ENCODE data around the gene SMC1B. TPM values are rescaled to one million over a fixed set of nuclear protein-coding genes. Genes with fewer than 3 reads are reported as not detected.

Gene SMC1B
- total and polyA plus RNA-seq, 2 of the 8 experiments (the other 6 are each of a cell fraction or from before 2014, with no cell fraction given) = 0.02 TPM; not detected in 1

GRCh38 chr22:45323695-45324094 lies 89.7 kb downstream of the SMC1B start:
- peaks cover 0 to 15% (median 10%) of the 10 kb centered on the region in 4 experiments; a peak in 6 of 8 replicates for H3K36me3 ChIP-seq (ENCODE audit: control insufficient read depth in 2 of 4, insufficient read depth in 4 of 4, low read length in 3 of 4)
- no peak overlapping the region for H2BK5ac ChIP-seq (ENCODE audit: low read depth, low read length)
- no peak overlapping the region for H3K27ac ChIP-seq (ENCODE audit: low read depth, low read length)
- H3K4me2 ChIP-seq (ENCODE audit: insufficient read depth in 1 of 2, low read depth in 2 of 2, low read length in 2 of 2) = no peak overlapping the region
- H3K9ac ChIP-seq (replicated peaks in 1 of 4; ENCODE audit: extremely low read depth in 1 of 4, low read depth in 3 of 4, low read length in 3 of 4) = no peak overlapping the region
- H3K4ac ChIP-seq (replicated peaks; ENCODE audit: insufficient read length, low read depth, low read length) = no peak overlapping the region
- H4K20me1 ChIP-seq (replicated peaks in 1 of 2; ENCODE audit: control insufficient read depth in 1 of 2, insufficient read depth in 2 of 2, low read length in 2 of 2) = peaks cover 0 to 4% of the 10 kb centered on the region in 2 experiments
- TF ChIP-seq JUND (IDR thresholded peaks at IDR 0.05; ENCODE audit: low read length) (no peak), PHF8 (conservative IDR thresholded peaks at IDR 0.05; ENCODE audit: low read depth, low read length) (no peak), BCL11A (IDR thresholded peaks at IDR 0.05; ENCODE audit: low read depth in 2 of 2, low read length in 2 of 2) (no peak)
- no peak overlapping the region for H3K18ac ChIP-seq (ENCODE audit: extremely low read depth, low read length)
- H3K4me3 ChIP-seq (ENCODE audit: extremely low read depth in 1 of 4, insufficient read depth in 2 of 4, low read depth in 3 of 4, low read length in 4 of 4) = no peak overlapping the region
- DNase-seq (ENCODE audit: low read depth in 1 of 2, low spot score in 2 of 2) = no peak
- H3K27me3 ChIP-seq (replicated peaks in 1 of 4; ENCODE audit: control insufficient read depth in 3 of 4, extremely low read depth in 1 of 4, insufficient read depth in 3 of 4, low read length in 3 of 4) = no peaks in the 10 kb centered on the region
- no peaks in the 10 kb centered on the region for H3K9me3 ChIP-seq (ENCODE audit: insufficient read depth in 2 of 2, low read depth in 1 of 2, low read length in 1 of 2)
- H3K23me2 ChIP-seq (ENCODE audit: low read depth, low read length) = no peaks in the 10 kb centered on the region
- ChIA-PET CTCF (ENCODE audit: partially characterized antibody) (interaction anchor here (0.6 to 2.8 kb wide), 7 partner anchors 8 to 130 kb away, joined by 3 to 19 read pairs (median 4); partner anchors contain the start of gene UPK3A), POLR2A (ENCODE audit: partially characterized antibody) (no interaction called here)
- no peak overlapping the region for H2BK20ac ChIP-seq (ENCODE audit: low read length)
- H2BK120ac ChIP-seq (replicated peaks; ENCODE audit: low read depth, low read length) = no peak overlapping the region
- no peak overlapping the region for H2AFZ ChIP-seq (ENCODE audit: low read length)
- H3K79me1 ChIP-seq (ENCODE audit: low read depth, low read length) = no peaks in the 10 kb centered on the region; the same call in none of the 2 replicates
- no peak overlapping the region for H3K23ac ChIP-seq (ENCODE audit: insufficient read length)
- FAIRE-seq = no peak
- WGBS, 2 experiments (ENCODE audit: extremely low coverage in 1 of 2, insufficient coverage in 1 of 2, insufficient read length in 1 of 2, insufficient replicate concordance in 2 of 2, low coverage in 1 of 2, low lambda C conversion rate in 2 of 2, missing lambda C conversion rate in 1 of 2) = 87% methylated on average over 7 of the region's 7 CpGs; no CpG with 5 or more reads in 1 of the 2 experiments
- no peaks in the 10 kb centered on the region for H3K4me1 ChIP-seq (replicated peaks in 1 of 4; ENCODE audit: control insufficient read depth in 3 of 4, insufficient read depth in 4 of 4, low read length in 3 of 4)
- H4K8ac ChIP-seq (ENCODE audit: extremely low read depth, insufficient read depth, low read length) = no peak overlapping the region
- H2AK5ac ChIP-seq (ENCODE audit: low read depth, low read length) = no peak overlapping the region
- no peak overlapping the region for H3K14ac ChIP-seq (ENCODE audit: insufficient read length)
- no peak overlapping the region for H2BK15ac ChIP-seq (ENCODE audit: low read length)
- no peak overlapping the region for H3K56ac ChIP-seq (replicated peaks; ENCODE audit: insufficient read length, low read depth, low read length)
- H3K79me2 ChIP-seq (ENCODE audit: control insufficient read depth in 1 of 2, insufficient read depth in 2 of 2, low read length in 2 of 2) = peaks cover 0 to 25% of the 10 kb centered on the region in 2 experiments; a peak in 3 of 4 replicates
- H4K5ac ChIP-seq (ENCODE audit: insufficient read length, low read depth, low read length) = no peak overlapping the region
- H2BK12ac ChIP-seq (ENCODE audit: low read depth, low read length) = no peak overlapping the region
- H4K91ac ChIP-seq (replicated peaks; ENCODE audit: insufficient read length, low read length) = no peak overlapping the region
